Non-pigmented ciliary epithelial cell (primary cell): ENCODE data around the gene SHANK2.

ENCODE experiments used
- DNase-seq: peaks from one replicate; pipeline ENCODE4 v3.0.0-alpha.2; 2010; ENCODE audit warnings: low read depth

Gene SHANK2

GRCh38 chr11:71202598-71202944, 49.8 kb downstream of the SHANK2 start:
- DNase-seq = no peak
